HG03175 (cell line): Measurements from ENCODE around the gene PTHLH.
A peak's percentile ranks its signal among the peaks of the same experiment; 100 is the strongest.

Experiments used
- ATAC-seq: cut with Tn5 transposase; IDR thresholded peaks from one replicate; pipeline ENCODE4 v1.9.1; 2021; ENCODE audit warnings: mild to moderate bottlenecking, moderate library complexity; ENCODE audit not compliant: unreplicated experiment

PTHLH gene

GRCh38 chr12:27975222-27976136 is 2.9 kb upstream of the PTHLH start:
- no peak for ATAC-seq

DNA sequence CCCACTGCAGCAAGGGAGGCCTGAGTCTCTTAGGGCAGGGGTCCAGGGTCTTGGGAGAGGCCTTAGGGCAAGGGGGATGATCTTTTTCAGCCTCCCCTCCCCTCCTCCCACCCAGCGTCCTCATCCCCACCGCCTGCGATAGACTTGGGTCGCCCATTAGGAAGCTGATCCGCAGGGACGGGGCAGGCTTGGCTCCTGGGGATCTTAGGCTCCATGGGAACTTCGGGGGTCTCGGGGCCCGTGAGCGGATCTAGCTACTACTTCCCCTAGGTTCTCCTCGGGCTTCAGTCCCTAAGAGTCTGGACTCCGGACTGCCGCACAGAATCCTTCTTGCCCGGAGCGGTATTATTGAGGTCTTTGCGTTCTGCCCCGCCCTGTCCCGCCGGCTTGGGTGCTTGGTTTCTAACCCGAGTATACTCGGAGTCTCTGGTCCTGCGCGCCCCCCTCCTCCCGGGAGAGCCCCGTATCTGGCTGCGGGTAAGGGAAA is 2.2 kb upstream of the PTHLH start:
- no peak for ATAC-seq

DNA sequence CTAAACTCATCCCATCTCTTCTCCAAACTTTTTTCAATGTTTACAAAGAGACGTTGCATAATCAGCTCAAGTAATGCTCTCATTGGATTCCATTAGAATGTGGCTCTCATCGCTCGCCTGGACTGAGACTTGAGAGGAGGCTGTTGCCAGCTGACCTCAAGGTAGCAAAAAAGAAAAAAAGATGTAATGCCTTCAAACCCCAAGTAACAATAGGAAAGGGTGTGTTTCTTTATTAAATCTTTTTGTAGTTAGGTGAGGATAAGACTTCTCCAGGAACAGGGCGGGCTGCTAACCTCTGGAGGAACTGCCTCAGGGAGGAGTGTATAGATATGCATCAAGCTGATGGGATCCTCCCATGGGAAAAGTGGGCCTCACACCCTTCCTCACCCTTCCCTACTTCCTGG is 956 bp upstream of the PTHLH start:
- no peak for ATAC-seq

- no peak for ATAC-seq
These were observed 927 bp downstream of the PTHLH start for GRCh38 chr12:27971606-27972005.

GRCh38 chr12:27971121-27971489 is 1.4 kb downstream of the PTHLH start:
- no peak for ATAC-seq

DNA sequence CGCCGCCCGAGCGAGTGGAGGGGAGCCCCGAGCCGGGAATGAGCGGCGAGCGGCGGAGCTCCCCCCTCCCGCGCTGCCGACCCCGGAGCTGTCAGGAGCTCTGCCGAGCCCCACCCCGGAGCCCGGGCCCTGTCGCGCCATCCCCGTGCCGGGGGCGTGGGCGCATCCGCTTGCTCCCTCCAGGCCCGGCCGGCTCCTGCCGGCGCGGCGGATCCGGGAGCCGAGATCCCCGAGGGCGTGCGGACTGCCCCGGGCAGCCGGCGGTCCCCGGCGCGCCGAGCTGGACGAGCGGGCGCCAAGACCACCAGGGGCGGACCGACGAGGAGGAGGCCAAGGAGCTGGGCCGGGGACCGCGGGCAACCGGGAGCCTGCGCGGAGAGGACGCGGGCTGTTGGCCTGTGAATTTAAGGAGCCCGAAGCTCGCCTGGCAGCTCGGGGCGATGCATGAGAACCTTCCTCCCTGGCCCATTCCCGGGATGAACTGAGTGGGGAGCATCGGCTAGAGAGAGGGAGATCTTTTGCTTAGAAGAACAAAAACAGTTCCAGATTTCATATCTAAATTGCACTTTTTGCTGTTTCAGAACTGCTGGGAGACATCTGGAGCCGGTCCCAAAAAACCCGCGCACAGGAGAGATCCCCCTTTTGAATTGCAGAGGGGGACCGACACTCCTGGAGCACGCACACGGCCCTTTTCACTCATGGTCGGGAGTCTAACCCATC is 2.0 kb downstream of the PTHLH start:
- no peak for ATAC-seq

- peak; percentile 77 for ATAC-seq
These were observed 2.7 kb downstream of the PTHLH start for GRCh38 chr12:27969624-27970400.

GRCh38 chr12:27968972-27969623 is 3.4 kb downstream of the PTHLH start:
- no peak for ATAC-seq

DNA sequence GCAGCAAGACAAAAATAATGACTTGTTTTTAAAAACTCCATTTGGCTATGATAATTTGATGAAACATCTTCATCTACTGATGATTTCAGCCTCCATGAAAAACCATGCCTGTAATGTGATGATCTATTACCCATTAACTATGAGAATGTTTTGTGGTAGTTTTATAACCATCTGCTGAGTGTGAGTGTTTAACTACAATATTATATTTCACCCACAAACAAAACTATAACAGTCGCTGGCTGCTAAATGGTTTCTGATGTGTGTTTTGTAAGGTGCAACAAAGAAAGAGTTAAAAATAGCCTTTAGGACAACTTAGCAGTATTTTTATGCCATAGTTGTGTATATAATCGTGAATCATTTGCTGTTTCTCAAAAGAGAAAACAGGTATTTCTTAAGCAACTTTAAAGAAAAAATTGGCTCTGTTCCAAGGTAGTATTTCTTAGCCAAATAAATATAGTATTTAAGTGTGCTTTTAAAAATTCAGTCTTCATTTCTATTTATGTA is 4.9 kb downstream of the PTHLH start:
- no peak for ATAC-seq

GRCh38 chr12:27966870-27967269 is 5.7 kb downstream of the PTHLH start:
- no peak for ATAC-seq

DNA sequence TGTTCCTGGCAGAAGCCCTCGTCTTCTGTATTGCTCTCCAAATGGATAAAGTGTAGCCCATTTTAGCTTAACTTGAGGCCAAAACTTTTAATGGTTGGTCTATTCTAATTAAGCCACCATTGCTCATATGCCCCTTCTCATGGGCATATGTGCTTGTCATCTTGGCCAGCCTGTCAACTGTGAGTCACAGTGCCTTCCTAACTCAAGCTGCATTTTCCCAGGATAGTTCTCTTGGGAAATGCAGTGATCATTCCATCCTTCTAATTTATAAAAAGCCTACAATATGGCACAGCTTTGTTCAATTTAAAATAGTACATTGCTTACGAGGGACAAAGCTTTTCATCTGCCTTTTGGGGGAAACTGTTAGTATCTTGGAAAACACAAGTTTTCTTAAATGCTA is 6.6 kb downstream of the PTHLH start:
- ATAC-seq: no peak

GRCh38 chr12:27965411-27965810 is 7.1 kb downstream of the PTHLH start:
- no peak for ATAC-seq

DNA sequence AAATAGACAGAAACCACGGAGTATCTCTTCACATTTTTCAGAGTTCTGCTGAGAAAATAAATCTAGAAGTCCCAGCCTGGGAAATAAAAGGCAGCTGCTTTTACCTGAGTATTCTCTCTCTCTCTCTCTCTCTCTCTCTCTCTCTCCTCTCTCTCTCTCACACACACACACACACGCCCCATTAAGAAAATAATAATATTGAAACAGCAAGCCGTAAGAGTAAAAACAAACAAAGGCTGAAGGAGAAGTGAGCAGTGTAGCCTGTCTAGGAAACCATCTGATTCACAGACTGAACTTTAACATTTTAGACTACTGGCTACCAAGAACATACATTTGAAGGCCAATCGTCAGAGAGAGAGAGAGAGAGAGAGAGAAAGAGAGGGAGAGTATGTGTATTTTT is 8.4 kb downstream of the PTHLH start:
- no peak for ATAC-seq

DNA sequence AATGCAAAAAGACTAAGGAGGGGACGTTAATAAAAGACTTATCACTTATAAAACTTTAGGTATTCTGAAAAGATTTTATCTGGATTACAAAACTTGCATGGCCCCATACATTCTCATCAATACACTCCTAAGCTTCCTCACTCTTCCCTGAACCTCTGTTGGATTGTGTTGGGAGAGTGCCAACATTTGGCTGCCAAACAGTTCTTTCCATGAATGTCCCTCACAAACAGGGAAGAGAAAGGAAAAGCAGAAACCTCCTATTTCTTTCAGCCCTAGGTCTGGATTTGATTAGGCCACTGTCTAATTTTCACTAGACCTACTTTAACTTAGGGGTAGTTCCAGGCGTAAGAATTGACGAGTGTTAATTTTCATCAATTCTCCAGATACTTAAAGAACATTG is 11.7 kb downstream of the PTHLH start:
- no peak for ATAC-seq

GRCh38 chr12:27958675-27959074 is 13.9 kb downstream of the PTHLH start:
- no peak for ATAC-seq

DNA sequence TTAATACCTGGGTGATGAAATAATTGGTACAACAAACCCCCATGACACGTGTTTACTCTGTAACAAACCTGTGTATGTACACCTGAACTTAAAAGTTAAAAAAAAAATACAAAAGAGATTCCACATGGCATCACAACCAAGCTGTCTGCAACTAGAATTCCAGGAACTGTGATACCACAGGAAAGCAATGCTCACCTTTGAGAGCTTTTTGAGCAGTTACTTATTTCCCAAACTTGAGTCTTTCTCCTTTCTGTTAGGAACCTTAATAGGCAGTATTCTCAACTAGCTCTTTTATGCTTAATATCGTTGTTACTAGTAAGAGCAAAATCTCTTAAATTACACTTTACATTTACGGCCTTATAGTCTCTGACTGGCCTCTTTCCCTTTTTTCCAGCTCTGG is 15.2 kb downstream of the PTHLH start:
- no peak for ATAC-seq

GRCh38 chr12:27953817-27954216 is 18.7 kb downstream of the PTHLH start:
- no peak for ATAC-seq

- ATAC-seq: no peak
These were observed 19.2 kb downstream of the PTHLH start for GRCh38 chr12:27953348-27953747.

- ATAC-seq: no peak
These were observed 20.0 kb downstream of the PTHLH start for GRCh38 chr12:27952510-27952909.

- ATAC-seq: no peak
These were observed 20.6 kb downstream of the PTHLH start for GRCh38 chr12:27951898-27952297.

- ATAC-seq: no peak
These were observed 26.1 kb downstream of the PTHLH start for GRCh38 chr12:27946421-27946820.
